GM18858 (cell line): ENCODE results near the gene AQP5.

Source experiments
- ATAC-seq: cut with Tn5 transposase; IDR thresholded peaks from one replicate; pipeline ENCODE4 v1.9.1; 2021; ENCODE audit not compliant: unreplicated experiment

AQP5 gene

GRCh38 chr12:49949866-49950265 is 11.8 kb upstream of the AQP5 start:
- ATAC-seq, result no peak

- no peak for ATAC-seq
Measured at GRCh38 chr12:49950273-49951251, 11.1 kb upstream of the AQP5 start, which contains the start of gene AQP2. Gene AQP2 (plus strand): TSS chr12:49950737. CDS start chr12:49950831, 94 bp downstream.

GRCh38 chr12:49951411-49952240 is 10.0 kb upstream of the AQP5 start:
- no peak for ATAC-seq

GRCh38 chr12:49952391-49953055 is 9.1 kb upstream of the AQP5 start:
- ATAC-seq, result no peak

GRCh38 chr12:49953151-49953550 is 8.5 kb upstream of the AQP5 start:
- no peak for ATAC-seq

- no peak for ATAC-seq
Measured at GRCh38 chr12:49953961-49954846, 7.5 kb upstream of the AQP5 start.

GRCh38 chr12:49954863-49955830 is 6.5 kb upstream of the AQP5 start:
- no peak for ATAC-seq

- no peak for ATAC-seq
Measured at GRCh38 chr12:49955899-49956662, 5.6 kb upstream of the AQP5 start.

- no peak for ATAC-seq
Measured at GRCh38 chr12:49956663-49957569, 4.8 kb upstream of the AQP5 start.

GRCh38 chr12:49957570-49957967 is 4.1 kb upstream of the AQP5 start:
- no peak for ATAC-seq

- ATAC-seq, result no peak
Measured at GRCh38 chr12:49959685-49960473, 1.8 kb upstream of the AQP5 start.

- no peak for ATAC-seq
Measured at GRCh38 chr12:49960474-49961110, 1.1 kb upstream of the AQP5 start.

- no peak for ATAC-seq
Measured at GRCh38 chr12:49961993-49962764, 507 bp downstream of the AQP5 start.

GRCh38 chr12:49962861-49963765 is 1.4 kb downstream of the AQP5 start:
- no peak for ATAC-seq
